CD4-positive, alpha-beta T cell treated with Interleukin-17A for 4 hours (primary cell): ENCODE results near the gene ANKRD49.
"Not testable (repeated sequence)": the region's sequence is repeated elsewhere in the genome, so short reads cannot be mapped to it uniquely, and the experiment has no call there.

Source experiments
- DNase-seq: peaks from one replicate; pipeline ENCODE4 v3.0.0-alpha.2; 2020; ENCODE audit warnings: mixed read lengths

The ANKRD49 gene, protein sequence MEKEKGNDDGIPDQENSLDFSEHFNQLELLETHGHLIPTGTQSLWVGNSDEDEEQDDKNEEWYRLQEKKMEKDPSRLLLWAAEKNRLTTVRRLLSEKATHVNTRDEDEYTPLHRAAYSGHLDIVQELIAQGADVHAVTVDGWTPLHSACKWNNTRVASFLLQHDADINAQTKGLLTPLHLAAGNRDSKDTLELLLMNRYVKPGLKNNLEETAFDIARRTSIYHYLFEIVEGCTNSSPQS

DNA sequence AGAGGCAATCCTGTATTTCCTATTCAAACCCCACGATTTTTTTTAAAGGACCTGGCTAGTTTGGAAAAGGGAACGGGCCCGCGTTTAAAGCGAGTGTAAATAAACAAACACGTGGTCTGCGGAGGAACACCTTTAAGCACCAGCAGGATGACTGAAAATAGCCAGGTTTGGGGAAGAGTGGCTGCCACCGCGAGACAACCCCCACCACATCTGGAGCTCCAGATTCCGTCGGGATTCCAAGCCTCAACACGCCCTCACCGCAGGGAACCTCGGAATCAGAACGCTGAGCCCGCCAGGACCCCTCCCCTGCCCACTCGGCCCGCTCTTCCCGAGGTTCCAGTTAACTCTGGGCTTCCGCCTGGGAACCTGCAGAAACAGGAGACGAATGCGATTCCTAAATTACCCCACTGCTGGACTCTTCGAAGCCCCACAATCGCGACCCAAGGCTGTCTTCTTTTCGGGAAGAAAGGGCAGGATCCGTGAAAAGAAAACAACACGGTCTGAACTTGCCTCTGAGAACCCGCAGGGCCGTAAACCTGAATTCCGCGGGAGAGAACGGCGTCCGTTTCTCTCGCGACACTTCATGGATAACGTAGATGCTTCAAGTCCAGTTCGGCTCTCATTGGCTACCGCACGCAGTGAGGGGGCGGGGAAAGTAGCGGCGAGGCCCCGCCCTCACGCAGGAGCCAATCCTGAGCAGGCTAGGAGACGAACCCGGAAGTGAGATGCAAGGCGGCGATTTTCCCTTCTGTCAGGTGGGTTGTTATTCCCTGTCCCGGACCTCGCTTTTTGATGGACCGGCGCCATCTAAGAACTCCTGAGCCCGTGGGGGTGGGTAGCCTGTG lies at the start of gene ANKRD49, which contains the start of gene MRE11:
ANKRD49 (plus strand) TSS at position 704 of the 845 bp plus-strand sequence. CDS start 2,710 bp downstream, outside the sequence.
MRE11 (minus strand) TSS at position 564 of the 845 bp plus-strand sequence. CDS start 1,043 bp downstream, outside the sequence.
- peak; percentile 94 for DNase-seq

DNA sequence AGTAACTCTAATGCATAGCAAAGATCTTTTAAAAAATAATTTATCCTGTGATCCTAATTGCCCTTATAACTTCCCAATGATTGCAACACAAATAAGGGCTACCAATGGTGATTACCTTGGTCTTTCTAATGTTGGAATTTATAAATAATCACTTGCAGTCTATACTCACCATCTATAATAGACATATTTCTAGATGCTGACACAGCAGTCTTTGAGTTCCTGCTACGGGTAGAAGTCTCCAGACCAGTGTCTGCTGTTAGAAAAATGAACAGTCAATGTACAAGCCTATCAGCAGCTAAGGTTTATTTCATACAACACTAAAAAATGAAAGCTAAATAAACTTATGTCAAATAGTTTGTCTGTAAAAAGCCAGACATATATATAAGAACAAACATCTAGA lies 48.1 kb upstream of the ANKRD49 start:
- DNase-seq: no peak

DNA sequence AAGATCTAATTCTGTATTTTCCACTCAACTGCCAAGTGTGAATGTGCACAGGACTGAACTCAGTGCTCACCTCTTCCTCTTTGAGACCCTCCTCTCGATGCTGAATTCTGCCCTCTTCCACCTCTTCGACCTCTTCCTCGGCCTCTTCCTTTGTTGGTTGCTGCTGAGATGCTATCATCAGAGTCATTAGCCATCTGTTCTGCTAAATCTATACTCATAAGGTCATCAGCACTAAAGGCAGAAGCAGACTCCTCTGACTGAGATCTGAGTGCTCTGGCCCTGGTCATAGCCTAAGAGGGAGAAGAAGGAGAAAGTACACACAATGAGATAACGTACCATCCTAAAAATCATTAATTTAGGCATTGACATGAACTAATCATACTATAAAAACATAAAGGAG lies 46.6 kb upstream of the ANKRD49 start:
- no peak for DNase-seq

DNA sequence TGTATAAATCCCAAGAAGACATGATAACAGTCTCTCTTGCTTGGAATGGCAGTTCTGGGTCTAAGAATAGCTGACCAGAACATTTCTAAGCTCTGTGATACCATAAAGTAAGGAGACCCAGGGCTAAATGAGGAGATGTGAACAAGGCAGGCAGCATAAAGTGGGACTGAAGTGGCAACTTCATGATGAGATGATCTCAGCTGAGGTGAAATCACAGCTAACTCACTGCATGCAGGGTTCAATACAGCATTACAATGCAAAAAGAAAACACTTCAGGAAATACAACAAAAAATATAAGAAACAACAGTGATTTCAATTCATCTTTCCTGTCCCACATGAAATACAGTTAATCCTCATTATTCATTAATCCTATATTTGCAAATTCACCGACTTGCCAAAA lies 44.8 kb upstream of the ANKRD49 start:
- no peak for DNase-seq

DNA sequence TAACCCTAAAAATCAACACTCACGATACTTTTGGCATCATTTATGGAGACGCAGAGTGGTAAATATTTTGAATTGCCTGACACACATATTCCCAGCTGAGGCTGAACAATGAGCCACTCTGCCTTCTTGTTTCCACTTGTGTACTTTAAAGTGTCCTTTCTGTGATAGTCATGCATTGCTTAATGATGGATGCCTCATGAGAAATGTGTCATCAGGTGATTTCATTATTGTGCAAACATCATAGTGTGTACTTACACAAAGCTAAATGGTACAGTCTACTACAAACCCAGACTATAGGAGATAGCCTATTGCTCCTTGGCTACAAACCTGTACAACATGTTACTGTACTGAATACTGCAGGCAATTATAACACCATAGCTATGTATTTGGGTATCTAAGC lies 44.3 kb upstream of the ANKRD49 start:
- DNase-seq: no peak

DNA sequence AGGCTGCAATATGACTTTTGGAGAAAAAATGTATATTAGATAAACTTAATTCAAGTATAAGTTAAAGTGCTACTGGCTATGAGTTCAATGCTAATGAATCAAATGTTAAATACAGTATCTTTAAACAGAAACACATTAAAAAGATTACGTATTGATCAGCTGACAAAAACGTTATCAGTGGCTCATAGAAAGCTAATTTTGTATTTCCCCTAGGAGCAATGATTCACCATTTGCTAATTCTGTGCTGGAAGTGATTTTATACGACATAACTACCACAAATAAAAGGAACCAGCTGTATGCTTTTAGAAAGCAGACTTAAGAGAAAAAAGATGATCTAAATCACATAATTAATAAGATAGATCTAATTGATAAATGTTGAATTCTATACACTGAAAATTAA lies 43.7 kb upstream of the ANKRD49 start:
- DNase-seq: no peak

DNA sequence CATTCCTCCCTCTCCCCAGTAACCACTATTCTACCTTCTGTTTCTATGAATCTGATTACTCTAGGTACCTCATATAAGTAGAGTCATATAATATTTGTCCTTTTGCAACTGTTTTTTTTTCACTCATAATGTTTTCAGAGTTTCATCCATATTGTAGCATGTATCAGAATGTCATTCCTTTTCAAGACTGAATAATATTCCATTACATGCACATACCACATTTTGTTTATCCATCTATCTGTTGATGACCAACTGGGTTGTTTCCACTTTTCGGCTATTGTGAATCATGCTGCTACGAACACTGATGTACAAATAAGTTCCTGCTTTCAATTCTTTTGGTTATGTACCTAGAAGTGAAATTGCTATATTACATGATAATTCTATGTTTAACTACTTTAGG lies 40.8 kb upstream of the ANKRD49 start:
- no peak for DNase-seq

DNA sequence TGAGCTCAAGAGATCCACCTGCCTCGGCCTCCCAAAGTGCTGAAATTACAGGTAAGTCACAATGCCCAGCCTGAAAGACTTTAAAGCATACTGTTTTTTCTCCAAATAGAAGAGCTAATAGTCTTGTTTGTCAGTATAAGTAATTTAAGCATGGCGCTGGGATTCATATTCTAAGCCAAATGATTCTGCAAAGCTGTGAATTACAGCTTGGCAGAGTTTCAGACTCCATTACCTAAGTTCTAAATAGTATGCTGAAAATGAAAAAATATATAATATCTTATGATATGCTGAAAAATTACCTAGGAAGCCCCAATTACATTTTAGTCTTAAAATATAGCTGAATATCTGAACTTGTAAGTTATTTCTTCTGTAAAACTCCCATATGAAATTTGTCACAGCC lies 39.5 kb upstream of the ANKRD49 start:
- DNase-seq: no peak

DNA sequence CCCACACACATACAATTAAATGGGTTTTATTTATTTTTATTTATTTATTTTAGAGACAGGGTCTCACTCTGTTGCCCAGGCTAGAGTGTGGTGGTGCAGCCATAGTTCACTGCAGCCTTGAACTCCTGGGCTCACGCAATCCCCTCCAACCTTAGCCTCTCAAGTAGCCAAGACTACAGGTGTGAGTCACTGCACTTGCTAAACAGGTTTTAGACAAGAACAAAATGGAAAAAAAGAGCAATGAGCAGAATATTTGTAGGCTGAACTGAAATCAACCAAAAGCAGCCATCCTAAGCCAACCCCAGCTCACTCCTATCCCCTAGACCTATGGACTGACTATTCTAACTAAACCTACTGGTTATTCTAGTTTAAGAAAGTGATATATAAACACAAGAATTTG lies 37.9 kb upstream of the ANKRD49 start:
- no peak for DNase-seq

DNA sequence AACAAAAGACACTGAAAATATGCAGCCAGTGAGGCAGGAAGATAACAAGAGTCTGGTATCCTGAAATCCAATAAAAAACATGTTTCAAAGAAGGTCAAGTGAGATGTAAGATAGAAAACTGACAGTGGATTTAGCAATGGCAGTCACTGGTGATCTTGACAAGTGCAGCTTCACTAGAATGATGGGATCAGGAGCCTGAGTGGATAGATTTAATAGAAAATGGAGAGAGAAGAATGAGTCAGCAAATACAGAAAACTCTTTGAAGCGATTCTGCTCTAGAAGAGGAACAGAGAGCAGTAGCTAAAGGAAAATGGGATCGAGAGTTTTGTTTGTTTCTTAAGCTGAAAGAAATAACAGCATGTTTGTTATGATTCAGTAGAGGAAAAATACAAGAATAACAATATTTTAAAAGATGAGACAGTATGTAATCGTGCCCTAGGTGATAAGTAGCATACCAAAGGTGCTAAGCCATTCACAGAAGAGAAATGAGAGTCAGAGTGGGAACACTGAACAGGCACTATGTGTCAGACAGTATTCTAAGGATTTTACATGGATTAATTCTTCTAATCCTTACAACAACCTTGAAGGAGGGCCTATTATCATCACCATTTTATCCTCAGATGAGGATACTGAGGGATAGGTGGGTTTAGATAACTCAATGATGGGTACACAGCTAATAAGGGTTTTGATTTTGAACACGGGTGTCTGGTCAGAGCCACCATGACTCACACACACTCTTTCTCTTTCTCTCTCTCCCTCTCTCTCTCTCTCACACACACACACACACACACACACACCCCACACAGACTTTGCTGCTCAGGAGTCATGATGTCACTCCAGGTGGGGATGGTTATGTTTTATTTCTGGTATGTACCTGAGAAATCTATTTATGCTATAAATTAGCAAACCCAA lies 36.4 kb upstream of the ANKRD49 start:
- DNase-seq: no peak

DNA sequence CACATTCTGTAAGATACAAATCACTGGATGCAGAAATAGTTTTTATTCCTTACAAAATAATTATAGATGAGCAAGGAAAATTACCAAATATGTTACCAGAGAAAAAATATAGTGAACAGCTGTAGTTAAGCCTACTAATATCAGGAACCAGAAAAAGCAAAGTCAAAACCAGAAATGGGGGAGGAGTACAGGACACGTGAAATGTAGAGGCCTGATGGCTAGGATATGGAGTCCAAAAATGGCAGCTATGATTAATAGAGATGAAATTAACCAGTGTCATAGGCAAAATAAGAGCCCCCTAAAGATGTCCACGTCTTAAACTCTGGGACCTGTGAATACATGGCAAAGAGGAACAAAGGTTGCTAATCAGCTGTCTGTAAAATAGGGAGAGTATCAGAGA lies 34.2 kb upstream of the ANKRD49 start:
- no peak for DNase-seq

DNA sequence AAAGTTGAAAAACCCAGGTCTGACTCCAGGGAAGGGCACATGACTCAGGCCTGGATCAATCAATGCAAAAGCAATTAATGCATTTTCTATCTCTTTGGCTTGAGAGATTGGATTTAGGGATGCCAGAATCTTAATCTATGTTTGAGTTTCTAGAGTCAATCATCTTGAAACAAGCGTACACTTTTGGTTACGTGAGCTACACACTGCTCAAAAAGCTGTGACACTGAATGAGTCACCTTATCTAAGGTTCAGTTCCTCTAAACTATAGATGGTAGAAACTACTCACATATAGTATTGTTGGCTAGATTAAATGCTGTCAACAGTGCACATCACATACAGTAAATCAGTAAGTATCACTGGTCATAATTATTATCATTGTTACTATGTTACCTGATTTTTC lies 24.4 kb upstream of the ANKRD49 start:
- no peak for DNase-seq

DNA sequence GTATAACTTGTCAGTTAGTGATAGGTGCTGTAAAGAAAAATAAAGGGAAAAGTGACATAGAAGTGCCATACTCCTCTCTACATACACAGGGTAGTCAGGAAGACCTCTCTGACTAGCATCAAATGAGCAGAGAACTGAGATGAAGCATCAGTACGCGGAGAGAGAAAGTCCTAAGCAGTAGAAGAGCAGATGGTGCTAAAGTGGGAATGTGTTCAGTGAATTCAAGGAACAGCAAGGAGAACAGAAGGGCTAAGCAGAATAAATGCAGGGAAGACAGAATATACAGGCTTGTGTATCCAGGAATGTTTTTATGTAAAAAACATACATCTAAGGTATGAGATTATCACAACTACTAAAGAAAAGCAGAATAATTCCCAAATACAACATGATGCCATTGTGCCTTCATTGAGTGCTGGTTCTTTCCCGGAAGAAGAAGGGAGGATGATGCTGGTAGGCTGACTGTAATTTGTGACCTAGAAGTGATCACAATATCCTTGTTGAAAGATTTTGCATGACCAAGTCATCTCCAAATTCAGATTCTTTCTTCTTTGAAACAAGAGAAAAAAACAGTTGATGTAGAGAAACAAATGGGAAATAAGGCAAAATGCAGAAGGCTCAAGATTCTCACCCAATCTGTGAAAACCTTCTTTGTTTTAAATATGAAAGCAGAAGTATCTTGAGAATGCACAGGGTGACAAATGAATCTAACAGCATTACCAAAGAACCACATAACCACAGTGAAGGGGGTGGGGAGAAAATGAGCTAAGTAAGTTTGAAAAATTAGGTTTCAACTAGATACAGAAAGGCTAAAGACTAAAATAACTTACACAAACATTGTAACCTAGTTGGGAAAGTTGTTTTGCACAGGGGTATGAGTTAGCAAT lies 20.6 kb upstream of the ANKRD49 start:
- no peak for DNase-seq

DNA sequence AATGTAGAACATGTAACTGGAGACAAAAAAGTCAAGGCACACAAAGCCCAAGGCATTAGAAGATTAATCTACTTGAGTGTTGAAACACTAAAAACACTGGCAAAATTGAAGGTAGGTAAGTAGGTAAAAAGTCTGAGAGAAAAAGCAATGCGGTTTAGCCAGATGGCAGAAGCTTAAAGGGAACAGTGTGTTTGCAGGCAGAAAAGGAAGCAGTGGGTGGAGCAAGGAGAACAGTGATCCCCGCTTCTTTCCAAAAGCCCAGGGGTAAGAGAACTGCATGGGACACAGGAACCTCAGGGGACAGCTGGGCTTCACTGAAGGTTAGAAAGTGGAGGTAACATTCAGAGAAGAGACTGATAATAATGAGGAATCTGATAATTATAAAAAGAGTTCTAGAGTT lies 16.2 kb upstream of the ANKRD49 start:
- DNase-seq: no peak

DNA sequence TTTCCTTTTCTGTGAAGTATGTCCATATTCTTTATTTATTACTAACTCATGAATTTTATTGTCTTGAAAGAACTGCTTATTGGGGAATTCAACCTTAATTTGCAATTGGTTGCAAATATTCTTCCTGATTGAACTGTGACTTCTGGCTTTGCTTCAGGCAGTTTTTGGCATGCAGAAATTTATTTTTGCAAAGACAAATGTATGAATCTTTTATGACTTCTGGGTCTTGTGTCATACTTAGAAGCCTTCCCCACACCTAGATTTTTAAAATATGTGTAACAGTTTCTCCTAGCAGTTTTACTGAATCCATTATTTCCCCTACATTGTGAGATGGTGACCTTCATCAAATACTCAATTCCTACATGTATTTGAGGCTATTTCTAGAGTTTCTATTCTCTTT lies 12.4 kb upstream of the ANKRD49 start:
- no peak for DNase-seq

DNA sequence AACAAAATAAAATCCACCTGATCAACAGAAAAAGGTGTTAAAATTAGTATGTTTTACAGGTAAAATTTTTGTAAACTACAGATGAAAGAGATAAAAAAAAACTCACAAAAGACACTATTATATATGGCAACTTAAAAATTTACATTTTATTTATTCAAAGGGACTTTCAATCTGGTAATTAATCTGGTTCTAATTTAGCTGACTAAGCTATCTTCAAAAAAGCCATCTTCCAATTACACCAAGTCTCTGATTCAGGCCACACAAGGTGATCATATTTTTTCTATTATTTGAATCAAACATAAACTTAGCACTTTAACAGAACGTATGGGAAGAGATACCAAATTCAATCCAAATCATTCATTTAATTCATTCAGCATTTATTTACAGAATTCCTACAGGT lies 7.7 kb upstream of the ANKRD49 start:
- no peak for DNase-seq

DNA sequence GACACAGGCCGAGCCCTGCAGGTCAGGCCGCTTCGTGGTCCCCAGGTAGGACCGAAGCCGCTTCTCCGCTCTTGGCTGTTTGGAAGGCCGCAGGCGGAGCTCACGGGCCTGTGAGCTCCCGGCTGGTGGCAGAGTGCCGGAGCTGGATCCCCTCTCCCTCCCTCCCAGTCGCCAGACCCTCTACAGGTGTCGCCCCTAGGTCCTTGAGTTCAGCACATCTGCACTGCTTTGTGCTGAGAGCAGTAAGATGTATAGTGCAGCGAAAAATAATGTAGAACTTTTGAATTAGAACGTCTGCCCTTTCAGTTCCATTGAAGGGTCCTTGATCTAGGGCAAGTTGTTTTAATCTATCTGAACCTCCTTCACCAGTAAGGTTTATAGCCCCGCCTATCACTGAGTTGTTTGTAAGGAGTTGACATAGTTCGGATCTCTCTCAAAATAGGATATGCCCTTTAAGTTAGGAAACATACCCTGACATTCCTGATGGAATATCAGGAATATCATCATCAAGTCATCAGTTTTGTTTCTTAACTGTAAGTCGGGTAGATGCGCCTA lies 419 bp downstream of the ANKRD49 start:
- no peak for DNase-seq

DNA sequence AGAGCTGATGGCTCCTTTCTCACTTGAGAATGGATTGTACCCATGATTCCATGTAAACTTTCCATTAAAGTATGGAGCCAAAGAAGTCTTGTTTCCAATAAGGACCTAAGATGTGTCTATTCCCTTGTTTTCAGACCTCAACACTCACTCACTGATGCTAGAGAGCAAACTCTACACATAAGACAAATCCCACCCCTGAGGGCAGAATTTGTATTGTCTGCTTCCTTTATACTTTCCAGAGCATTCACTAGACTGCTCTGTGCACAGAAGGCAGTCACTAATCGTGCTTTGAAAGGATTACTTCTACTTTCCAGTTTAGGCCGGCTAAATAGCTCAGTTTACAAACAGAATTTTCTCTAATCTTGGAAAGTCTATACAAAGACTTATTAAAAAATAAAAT lies 6.4 kb downstream of the ANKRD49 start:
- no peak for DNase-seq

DNA sequence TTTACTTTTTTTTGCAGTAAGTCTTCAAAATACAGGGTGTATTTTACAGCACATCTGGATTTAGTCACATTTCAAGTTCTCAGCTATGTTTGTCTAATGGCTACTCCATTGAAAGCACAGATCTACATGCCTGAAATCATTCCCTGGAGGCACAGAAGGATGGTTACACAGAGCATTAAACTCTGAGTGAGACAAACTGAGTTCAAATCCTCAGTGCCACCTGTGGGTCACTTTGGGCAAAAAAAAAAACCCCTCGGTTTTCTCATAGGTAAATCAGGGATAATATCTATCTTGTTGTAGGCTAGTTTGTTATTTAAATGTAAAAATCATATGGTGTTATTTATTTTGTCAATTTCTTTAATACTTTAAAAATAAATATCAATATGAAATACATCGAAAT lies 7.7 kb downstream of the ANKRD49 start:
- DNase-seq: no peak

DNA sequence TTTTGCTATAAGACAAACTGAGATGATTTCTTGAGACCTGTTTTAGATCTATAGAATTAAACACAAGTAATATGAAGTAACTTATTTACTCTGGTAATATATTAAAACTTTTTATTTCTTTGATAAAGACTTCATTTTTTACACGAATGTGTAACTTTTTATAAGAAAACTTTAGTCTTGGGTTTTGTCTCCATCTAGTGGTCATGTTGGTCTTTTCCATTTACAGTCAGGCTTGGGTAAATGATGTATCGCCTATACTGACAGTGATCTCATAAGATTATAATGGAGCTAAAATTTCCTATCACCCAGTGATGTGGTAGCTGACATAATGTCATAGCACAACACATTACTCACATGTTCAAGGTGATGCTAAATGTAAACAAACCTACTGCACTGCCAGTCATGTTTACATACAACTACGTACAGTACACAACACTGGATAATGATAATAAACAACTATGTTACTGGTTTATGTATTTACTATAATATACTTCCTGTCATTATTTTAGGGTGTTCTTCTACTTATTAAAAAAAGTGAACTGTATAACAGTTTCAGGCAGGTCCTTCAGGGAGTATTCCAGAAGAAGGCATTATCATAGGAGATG lies 11.0 kb downstream of the ANKRD49 start:
- DNase-seq: no peak

DNA sequence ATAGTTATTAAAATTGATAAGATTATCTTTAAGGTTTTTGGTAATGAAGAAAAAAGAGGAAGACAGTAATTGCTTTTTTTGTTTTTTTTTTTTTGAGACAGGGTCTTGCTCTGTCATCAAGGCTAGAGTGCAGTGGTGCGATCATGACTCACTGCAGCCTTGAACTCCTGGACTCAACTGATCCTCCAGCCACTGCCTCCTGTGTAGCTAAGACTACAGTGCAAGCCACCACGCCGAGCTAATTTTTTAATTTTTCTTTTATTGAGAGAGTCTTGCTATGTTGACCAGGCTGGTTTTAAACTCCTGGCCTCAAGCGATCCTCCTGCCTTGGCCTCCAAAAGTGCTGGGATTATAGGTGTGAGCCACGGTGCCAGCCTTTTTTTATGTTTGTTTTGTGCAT lies 12.7 kb downstream of the ANKRD49 start:
- DNase-seq: not testable (repeated sequence)
